NCI-H1048 (cell line): ENCODE data around the gene SPEM2.

Experiments used
- DNase-seq: peaks from one replicate; lab custom pipeline; 2025; lab: John Stamatoyannopoulos, UW

The SPEM2 gene

GRCh38 chr17:7425316-7425715, at the start of gene SPEM2:
Gene SPEM2 (plus strand): TSS chr17:7425616. CDS start chr17:7425689, 73 bp downstream.
- no peak for DNase-seq

- no peak for DNase-seq
Measured at GRCh38 chr17:7379134-7379533, 46.3 kb upstream of the SPEM2 start.

DNA sequence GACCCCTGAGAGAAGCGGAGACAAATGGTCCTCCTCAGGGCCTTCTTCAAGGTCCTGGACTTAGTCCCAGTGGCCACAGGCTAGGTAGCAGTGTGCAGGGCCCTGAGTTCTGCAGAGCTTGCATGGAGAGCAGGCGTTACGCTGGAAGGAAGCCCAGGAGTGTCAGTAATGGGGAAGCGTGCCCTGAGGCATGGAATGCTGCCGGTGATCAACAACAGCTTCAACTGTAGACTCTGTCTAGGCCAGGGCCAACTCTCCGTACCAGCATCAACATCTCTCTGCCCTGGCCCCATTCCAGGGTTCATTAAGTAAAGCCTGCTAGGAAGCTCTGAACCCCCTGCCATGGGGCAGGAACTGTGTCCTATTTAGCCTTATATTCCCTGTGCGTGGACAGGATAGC, 45.1 kb upstream of the SPEM2 start:
- no peak for DNase-seq

DNA sequence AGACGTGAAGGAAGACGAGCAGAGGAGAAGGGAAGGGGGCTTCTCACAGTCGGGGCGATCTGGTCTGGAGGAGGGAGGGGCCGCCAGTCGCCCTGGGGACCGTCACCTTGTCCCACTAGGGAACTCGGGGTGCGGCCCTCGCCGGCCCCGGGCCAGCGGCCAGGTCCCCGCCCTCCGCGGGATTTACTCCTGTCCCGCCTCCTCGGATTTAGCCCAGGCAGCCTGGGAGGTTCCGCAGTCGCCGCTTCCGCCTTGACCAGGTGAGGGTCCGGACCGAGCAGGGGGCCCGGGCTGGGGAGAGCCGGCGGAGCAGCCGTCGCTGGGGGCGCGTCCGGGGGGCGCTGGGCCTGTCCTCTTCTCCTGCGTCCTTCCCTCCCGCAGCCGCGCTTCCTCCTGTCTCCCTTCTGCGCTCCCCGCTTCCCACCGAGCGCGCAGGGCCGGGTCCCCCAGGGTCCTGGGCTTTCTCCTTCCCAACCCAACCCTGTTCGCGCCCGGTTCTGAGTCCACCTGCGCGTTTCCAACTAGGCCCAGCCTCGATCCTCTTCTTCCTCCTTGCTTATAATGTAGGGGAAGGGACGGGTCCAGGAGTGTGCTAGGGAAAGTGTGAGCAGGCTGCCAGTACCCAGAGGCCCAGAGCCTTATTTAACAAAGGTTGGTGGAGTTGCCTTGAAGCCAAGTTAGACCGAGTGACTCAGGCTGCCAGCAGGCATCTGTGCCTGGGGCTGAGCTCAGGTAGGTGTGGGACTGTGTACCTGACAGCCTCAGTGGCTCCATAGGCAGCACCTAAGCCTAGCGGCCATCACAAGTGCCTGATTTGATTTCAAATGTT, 44.3 kb upstream of the SPEM2 start, which contains the start of gene TNK1:
Gene TNK1, plus strand, starts transcription at position 235 of the 829 bp plus-strand sequence. CDS start 1,838 bp downstream, outside the sequence.
- no peak for DNase-seq

DNA sequence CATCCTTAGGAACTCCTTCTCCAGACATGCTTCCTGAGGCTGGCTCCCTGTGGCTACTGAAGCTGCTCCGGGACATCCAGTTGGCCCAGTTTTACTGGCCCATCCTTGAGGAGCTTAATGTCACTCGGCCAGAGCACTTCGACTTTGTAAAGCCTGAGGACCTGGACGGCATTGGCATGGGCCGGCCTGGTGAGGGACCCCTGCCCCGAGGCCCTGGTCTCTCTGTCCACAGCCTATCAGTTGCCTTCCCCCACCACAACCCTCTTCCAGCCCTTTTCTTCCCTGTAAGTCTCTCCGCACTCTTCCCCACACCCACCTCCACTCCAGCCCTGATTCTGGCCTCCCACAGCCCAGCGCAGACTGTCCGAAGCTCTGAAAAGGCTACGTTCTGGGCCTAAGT, 42.5 kb upstream of the SPEM2 start:
- no peak for DNase-seq

- no peak for DNase-seq
Measured at GRCh38 chr17:7383371-7383741, 42.1 kb upstream of the SPEM2 start.

GRCh38 chr17:7383742-7384488, 41.5 kb upstream of the SPEM2 start:
- no peak for DNase-seq

GRCh38 chr17:7384489-7385081, 40.8 kb upstream of the SPEM2 start:
- DNase-seq: no peak

DNA sequence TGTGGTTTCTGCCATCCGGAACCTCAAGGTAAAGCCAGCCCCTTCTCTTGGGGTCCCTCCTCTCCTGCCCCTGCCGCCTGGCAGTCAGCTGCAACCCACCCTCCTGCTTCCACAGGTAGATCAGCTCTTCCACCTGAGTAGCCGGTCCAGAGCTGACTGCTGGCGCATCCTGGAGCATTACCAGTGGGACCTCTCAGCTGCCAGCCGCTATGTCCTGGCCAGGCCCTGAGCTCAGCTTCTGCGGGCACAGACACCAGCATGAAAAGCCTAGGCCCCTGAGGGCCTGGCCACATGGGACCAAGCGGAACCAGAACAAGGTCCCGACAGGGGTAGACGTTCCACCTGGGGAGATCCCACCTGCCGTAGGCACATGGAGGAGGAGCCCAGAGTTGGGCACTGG, 36.6 kb upstream of the SPEM2 start:
- DNase-seq: no peak

DNA sequence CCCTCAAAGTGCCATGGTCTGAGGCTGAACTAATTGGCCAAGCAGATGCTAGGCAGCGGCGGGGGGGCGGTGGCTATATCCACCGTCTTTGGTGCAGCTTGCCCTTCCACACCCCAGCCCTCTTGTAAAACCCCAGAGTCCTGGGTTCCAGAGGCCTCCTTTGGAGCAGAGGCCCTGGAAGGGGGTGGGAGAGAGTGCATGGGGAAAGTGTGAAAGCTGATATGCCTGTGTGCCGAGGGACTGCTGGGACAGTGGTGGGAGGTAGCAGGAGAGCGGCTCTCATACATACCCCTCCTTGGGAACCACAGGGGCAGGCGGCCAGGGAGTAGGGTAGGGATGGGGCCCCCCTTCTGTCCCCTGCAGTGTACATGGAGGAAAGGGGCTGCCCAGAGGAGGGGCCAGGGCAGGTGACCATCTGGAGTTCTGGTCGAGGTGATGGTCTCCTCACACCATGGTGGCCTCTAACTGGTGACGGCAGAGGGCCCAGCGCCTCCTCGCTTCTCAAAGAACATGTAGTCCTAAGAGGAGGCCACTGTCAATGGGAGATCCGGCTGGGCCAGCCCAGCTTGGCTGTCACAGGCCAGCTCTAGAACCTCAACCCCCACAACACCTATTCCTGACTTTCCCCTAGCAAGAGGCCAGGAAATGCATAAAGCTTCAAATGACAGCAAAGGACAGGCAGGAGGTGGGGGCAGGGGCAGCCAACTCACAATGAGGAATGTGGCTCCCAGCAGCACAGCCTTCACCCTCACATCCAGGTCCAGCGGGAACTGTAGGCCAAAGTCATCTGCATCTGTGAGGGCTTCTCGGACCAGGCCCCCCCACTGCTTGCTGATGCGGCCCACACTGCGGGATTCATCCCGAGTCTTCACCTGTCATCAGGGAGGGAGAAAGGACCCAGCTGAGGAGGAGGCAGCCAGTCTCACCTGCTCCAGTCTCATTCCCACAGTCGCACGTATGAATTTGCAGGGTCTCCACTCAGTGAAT, 35.2 kb upstream of the SPEM2 start:
- DNase-seq: no peak

GRCh38 chr17:7391307-7391706, 34.1 kb upstream of the SPEM2 start:
- no peak for DNase-seq

DNA sequence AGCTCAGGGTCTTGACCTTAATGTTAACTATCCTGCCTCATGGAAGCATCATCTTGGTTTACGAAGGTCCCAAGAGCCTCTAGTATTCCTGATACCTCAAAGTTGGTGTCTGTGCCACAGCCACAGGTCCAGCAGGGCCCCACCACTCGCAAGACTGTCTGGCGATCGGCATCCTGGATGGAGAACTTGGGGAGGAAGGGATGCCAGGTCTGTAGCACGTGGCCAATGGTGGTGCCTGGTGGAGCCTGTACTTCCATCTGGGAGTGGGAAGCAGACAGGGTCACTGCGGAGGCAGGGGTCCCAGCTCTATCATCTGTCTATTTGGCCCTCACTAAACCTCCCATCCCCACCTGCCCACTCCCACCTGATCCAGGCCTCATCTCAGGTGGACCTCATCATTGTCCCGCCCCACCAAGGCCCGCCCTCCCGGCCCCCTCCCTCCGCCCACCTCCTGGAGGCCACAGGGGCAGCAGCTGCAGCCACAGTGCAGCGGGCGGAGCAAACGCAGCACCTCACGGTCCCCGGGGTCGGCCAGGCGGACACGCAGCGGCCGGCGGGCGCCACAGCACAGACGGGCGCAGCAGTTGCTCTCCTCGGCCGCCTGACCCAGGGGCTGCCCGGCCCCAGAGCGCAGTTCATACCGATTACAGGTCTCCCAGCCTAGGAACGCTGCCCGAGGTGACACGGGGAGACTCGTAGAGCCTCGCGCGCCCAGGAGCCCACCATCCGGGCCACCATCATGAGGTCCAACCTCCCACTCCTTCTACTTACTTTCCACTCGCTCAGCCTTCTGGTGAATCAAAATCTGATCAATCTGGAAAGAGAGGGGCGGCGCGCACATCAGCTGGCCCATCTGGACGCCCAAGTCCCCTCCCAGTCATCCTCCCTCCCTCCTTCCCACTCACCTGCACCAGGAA, 32.5 kb upstream of the SPEM2 start:
- DNase-seq: no peak

GRCh38 chr17:7393613-7394451, 31.6 kb upstream of the SPEM2 start:
- no peak for DNase-seq

DNA sequence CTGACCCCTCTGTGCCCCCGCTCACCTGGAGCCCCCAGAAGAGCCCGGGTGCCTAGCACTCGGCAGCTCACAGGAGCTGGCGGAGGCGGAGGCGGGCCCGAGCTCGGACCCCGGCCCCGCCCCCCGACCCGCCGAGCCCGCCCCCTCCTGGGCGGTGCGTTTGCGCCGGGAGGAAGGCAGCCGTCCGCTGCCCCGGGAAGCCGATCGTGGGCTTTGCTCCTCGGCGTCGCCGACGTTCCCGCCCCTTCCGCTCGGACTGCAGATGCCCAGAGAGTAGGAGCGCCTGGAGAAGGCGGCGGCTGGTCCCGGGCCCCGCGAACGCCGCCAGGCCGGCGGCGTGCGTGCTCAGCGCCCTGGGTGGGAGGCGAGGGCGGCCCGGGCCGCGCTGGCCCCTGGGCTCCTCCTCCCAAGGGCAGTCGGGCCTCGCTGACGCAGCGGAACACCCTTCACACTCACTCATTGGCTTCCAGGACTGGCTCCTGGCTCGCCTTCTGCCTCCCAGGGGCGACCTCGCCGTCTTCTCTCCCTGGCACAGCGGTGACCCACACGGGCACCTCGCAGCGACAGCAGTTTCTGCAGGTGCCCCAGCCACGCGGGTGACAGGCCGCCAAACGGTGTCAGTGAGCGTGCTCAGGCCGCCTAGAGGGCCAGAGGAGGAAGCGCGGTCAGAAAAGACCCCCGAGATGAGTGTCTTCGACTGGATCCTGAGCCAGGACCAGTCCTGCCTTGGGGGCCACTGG, 30.8 kb upstream of the SPEM2 start, which contains the start of gene PLSCR3:
Gene PLSCR3, minus strand, starts transcription at position 74 of the 740 bp plus-strand sequence. CDS start 415 bp downstream, outside the sequence.
- DNase-seq: no peak

GRCh38 chr17:7396147-7396546, 29.3 kb upstream of the SPEM2 start:
- no peak for DNase-seq

- DNase-seq: no peak
Measured at GRCh38 chr17:7398612-7399011, 26.8 kb upstream of the SPEM2 start.

DNA sequence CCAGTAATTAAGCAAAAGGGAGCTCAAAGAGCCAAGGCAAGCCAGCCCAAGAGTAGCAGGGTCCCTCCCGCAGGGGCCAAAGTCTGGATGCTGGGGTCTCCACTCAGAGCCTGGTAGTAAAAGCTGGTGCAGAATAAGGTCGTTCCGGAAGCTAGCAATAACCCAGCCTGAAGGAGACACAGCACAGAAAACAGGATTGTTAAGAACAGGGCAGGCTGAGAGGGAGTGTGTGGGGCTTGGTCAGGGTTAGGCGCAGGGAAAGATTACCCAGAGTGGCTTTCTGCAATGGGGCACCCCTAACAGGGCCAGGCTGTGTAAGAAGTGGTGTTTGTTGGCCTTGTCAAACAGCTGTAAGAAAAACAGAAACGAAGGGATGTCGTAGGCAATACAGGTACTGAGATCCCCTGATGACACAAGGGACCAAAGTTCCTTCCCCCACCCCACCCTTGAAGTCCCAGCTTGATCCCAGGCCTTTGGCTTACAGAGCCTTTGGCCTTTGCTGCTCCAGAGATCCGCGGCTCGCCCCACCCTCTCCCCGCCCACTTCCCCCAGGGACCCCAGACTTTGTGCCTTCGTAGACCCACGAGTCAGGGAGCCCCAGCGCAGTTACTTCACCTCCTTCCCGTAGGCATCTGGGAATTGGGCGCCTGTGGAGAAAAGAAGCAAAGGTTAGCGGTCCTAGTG, 22.2 kb upstream of the SPEM2 start:
- no peak for DNase-seq

- DNase-seq: no peak
Measured at GRCh38 chr17:7403727-7403976, 21.8 kb upstream of the SPEM2 start.
